ENCODE data around the gene ITGAD.

GRCh38 chr16:31352376-31353115, 40.6 kb upstream of the ITGAD start:
- no peak for TF ChIP-seq CTCF (conservative IDR thresholded peaks at IDR 0.05; ENCODE audit: low read depth, low read length)
- TF ChIP-seq RAD21 (IDR thresholded peaks at IDR 0.05; ENCODE audit: low read length), result no peak
- TF ChIP-seq POLR2A (IDR thresholded peaks at IDR 0.05; ENCODE audit: low read depth, low read length), result no peak
- TF ChIP-seq MXI1 (IDR thresholded peaks at IDR 0.05; ENCODE audit: borderline replicate concordance, low read depth, low read length), result no peak
